Psoas muscle (tissue), 8 donors: ENCODE results near the gene FFAR2. TPM values are rescaled to one million over a fixed set of nuclear protein-coding genes. Genes with fewer than 3 reads are reported as not detected.
A peak's percentile ranks its signal among the peaks of the same experiment; 100 is the strongest.

Experiments
- ATAC-seq, 4 donors: fragments of 200-7000 bp; cut with Tn5 transposase; one replicate each; pipeline ENCODE4 v1.9.1; 2020; ENCODE audit warnings: moderate library complexity in 3 of 4, mild to moderate bottlenecking in 2 of 4
- DNase-seq, 2 donors: peaks; one replicate each; pipeline ENCODE4 v3.0.0-alpha.2; 2020
- H3K27ac ChIP-seq: fragments of 200-600 bp; one replicate; pipeline ENCODE4 v1.8.0; 2022
- H3K27me3 ChIP-seq, 3 donors: fragments of 200-600 bp in 1 of 3; one replicate each; pipeline versions ENCODE4 v1.6.1 to v1.8.0; 2013 to 2022; ENCODE audit warnings: low read length in 2 of 3, mild to moderate bottlenecking in 2 of 3, moderate library complexity in 1 of 3; ENCODE audit not compliant: insufficient read depth in 3 of 3
- H3K36me3 ChIP-seq, 2 donors: fragments of 200-600 bp in 1 of 2; one replicate each; pipeline versions ENCODE4 v1.6.1 to v1.8.0; 2013 to 2022; ENCODE audit warnings: low read depth in 1 of 2, mild to moderate bottlenecking in 1 of 2, moderate library complexity in 1 of 2; ENCODE audit not compliant: insufficient read depth in 1 of 2
- H3K4me1 ChIP-seq: fragments of 200-600 bp; one replicate; pipeline ENCODE4 v1.8.0; 2022
- H3K4me3 ChIP-seq: fragments of 200-600 bp; one replicate; pipeline ENCODE4 v1.8.0; 2022; ENCODE audit warnings: mild to moderate bottlenecking
- H3K9me3 ChIP-seq: fragments of 200-600 bp; one replicate; pipeline ENCODE4 v1.8.0; 2022
- whole genome bisulfite sequencing, 3 donors: extraction: QIAGEN DNeasy Blood & Tissue Kit; methylation state at CpG; one replicate each; pipeline versions ENCODE4 v1.1.6 to v1.1.7; 2013; 5-methylcytosine and 5-hydroxymethylcytosine counted together
- intact Hi-C, 2 donors: fragments of 100-400 bp; cut with DNase I; formaldehyde crosslinking; loops; one replicate each; pipeline versions ENCODE4 v1.11.0 to v1.14.2; 2022
- polyA plus RNA-seq, 3 donors: library from polyadenylated mRNA; stranded (reverse); fragments of 200-250 nt; gene quantifications; one replicate each; pipeline ENCODE4 v1.2.3, GENCODE V29; 2013
- total RNA-seq, 4 donors: library from RNA; stranded (reverse); fragmentation: NEBNext Ultra II Directional in 2 of 4; extraction: Animal tissue kit (Norgen Biotek cat#: 25700) in 2 of 4; gene quantifications; one replicate each; pipeline versions ENCODE4 v1.2.1 to v1.2.4, GENCODE V29; 2021 to 2023
- TF ChIP-seq, protein P1 (sequence below): fragments of 200-600 bp; IDR thresholded peaks from one replicate; pipeline ENCODE4 v1.8.0; 2022; ENCODE audit warnings: antibody characterized with exemption
- donor health status: healthy with polysubstance abuse.
- donor health status: DM: no; HTN: no; CAD: no; lungs with moderate emphysema.
- donor health status: Bipolar disorder and iron deficiency.
- donor health status: healthy.
- donor health status: DM: yes; HTN: yes; CAD: no.
- donor health status: DM: no; HTN: no; CAD: no.
- donor health status: DM: no; HTN: no; CAD: no.
- donor health status: DM: yes; HTN: yes; CAD: no.

FFAR2 gene
- total and polyA plus RNA-seq, 7 donors = 0.07 to 0.47 (median 0.14) TPM; not detected in 1

DNA sequence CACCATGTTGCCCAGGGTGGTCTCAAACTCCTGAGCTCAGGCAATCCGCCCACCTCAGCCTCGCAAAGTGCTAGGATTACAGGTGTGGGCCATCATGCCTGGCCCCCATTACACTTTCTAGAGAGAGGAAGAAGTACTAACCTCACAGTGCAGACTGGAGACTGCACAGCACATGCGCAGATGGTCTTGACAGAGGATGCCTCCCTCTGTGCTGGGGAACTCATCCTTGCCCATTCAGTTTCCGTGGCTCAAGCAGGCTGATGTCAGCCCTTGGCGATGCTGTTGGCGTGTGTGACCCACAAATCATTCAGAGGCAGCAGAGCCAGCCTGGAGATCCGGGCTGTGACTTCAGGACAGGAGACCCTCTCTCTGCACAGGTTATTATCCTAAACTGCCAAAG is 14.6 kb upstream of the FFAR2 start:
- H3K27ac ChIP-seq = no peak overlapping the region
- ATAC-seq (no peak), DNase-seq (no peak)
- no peaks in the 10 kb centered on the region for H3K36me3 ChIP-seq
- TF ChIP-seq, protein P1, sequence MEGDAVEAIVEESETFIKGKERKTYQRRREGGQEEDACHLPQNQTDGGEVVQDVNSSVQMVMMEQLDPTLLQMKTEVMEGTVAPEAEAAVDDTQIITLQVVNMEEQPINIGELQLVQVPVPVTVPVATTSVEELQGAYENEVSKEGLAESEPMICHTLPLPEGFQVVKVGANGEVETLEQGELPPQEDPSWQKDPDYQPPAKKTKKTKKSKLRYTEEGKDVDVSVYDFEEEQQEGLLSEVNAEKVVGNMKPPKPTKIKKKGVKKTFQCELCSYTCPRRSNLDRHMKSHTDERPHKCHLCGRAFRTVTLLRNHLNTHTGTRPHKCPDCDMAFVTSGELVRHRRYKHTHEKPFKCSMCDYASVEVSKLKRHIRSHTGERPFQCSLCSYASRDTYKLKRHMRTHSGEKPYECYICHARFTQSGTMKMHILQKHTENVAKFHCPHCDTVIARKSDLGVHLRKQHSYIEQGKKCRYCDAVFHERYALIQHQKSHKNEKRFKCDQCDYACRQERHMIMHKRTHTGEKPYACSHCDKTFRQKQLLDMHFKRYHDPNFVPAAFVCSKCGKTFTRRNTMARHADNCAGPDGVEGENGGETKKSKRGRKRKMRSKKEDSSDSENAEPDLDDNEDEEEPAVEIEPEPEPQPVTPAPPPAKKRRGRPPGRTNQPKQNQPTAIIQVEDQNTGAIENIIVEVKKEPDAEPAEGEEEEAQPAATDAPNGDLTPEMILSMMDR = no peak
- WGBS, 3 donors = 57 to 65% (median 64%) methylated on average over 7 of the region's 7 CpGs
- intact Hi-C loops = no loop called here
- H3K4me3 ChIP-seq = no peak overlapping the region
- no peaks in the 10 kb centered on the region for H3K9me3 ChIP-seq
- H3K4me1 ChIP-seq = peaks cover 2% of the 10 kb centered on the region
- peaks cover 0 to 11% (median 1%) of the 10 kb centered on the region in 3 donors for H3K27me3 ChIP-seq

DNA sequence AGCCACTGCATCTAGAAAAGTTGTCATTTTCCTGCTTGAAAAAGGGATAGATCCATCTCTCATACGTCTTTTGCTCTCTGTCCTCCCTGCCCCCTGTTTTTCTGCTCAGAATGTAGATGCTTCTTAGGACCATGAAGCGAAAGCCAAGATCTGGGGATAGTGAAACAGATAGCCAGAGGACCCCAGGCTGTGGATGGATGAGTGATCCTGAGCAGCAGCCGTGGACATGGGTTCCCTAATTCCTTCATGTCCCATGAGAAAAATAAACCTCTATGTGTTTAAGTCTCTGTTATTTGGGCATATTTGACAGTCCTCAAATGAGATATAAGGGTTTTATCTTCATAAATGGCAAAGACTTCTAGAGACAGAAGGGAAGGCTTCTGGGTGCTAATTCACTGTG is 12.2 kb upstream of the FFAR2 start:
- intact Hi-C loops = no loop called here
- TF ChIP-seq, protein P1 = no peak
- no peak for ATAC-seq
- Histone ChIP-seq H3K9me3 (no peaks in the 10 kb centered on the region), H3K36me3 (no peaks in the 10 kb centered on the region), H3K4me1 (peaks cover 2% of the 10 kb centered on the region), H3K27me3 (peaks cover 0 to 11% (median 5%) of the 10 kb centered on the region in 3 donors), H3K4me3 (no peak overlapping the region), H3K27ac (peak overlapping the region; percentile 18)
- 81 to 84% (median 83%) methylated on average over 3 of the region's 3 CpGs for WGBS, 3 donors
- DNase-seq = no peak

DNA sequence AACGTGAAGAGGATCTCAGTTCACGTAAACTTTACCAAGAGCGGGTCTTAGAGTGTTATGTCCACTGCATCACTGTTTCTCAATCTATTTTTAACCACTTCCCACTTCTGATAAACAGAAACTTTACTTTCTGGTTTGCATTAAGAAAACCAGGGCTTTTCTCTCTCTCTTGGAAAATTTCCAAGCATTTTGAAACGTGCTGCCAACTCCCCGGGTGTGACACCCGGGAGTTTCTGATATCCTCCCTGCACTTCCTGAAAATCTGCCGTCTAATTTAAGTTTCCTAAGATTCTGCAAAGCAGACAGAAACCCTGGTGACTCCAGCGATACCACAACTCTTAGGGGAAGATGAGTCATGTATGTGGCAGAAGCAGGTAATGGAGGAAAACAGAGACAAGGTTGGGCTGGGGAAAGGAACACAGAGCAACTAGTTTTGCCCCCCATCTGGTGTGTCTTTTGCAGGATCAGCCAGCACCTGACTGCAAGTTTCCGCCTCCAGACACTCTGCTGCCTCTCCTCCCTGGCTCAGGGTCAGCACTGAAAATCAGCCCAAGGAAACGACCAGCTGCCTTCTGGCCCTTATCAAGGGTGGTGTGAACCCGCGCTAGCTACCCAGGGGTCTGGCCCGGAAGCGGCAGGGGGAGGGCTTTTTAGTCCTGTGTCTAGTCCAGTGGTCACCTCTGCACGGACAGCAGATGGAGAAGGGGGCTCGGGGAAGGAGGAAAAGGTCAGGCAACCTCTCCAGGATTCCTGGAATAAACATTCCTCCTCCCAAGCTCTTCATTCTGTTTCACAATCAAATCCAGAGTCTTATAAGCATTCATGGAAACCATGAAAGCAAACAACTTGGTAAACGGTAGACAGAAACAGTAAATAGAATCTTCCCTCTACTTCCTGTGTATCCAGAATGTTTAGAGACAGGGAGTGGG is 11.3 kb upstream of the FFAR2 start:
- ATAC-seq = peak in 2 of 4 donors; percentile 27 to 47
- H3K27ac ChIP-seq = peak overlapping the region; percentile 23
- TF ChIP-seq, protein P1 = no peak
- no peak overlapping the region for H3K4me3 ChIP-seq
- no peaks in the 10 kb centered on the region for H3K36me3 ChIP-seq
- peaks cover 0 to 11% (median 5%) of the 10 kb centered on the region in 3 donors for H3K27me3 ChIP-seq
- peak in 1 of 2 donors; percentile 55 for DNase-seq
- peaks cover 2% of the 10 kb centered on the region for H3K4me1 ChIP-seq
- WGBS, 3 donors = 9 to 15% (median 13%) methylated on average over 17 of the region's 17 CpGs
- intact Hi-C loops = no loop called here
- no peaks in the 10 kb centered on the region for H3K9me3 ChIP-seq

DNA sequence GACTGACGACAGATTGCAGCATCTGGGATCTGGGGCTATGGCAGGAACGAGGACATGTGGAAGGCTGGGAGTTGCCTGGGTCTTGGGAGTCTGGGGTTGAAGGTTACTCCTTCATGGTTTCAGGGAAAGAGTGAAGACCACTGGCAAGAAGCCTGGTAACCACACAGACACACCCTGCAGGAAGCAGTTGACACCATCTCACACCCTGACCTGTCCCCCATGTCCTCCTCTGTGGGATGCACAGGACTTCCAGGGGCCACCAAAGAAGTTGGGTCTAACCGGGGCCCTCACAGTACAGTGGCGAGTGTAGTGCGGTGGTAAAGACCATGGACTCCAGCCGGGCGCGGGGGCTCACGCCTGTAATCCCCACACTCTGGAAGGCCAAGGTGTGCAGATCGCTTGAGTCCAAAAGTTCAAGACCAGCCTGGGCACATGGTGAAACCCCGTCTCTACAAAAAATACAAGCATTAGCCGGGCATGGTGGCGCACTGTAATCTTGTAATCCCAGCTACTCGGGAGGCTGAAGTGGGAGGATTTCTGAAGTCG is 10.6 kb upstream of the FFAR2 start:
- DNase-seq (no peak), ATAC-seq (no peak)
- H3K27ac ChIP-seq = no peak overlapping the region
- H3K9me3 ChIP-seq = no peaks in the 10 kb centered on the region
- H3K4me3 ChIP-seq = no peak overlapping the region
- H3K27me3 ChIP-seq = peaks cover 0 to 11% (median 5%) of the 10 kb centered on the region in 3 donors
- no peaks in the 10 kb centered on the region for H3K36me3 ChIP-seq
- H3K4me1 ChIP-seq = peaks cover 2% of the 10 kb centered on the region
- WGBS, 3 donors = 82 to 87% (median 86%) methylated on average over 15 of the region's 15 CpGs
- TF ChIP-seq, protein P1 = no peak
- intact Hi-C loops = no loop called here
